H9 (cell line): ENCODE results near the gene FHIT. TPM values are rescaled to one million over a fixed set of nuclear protein-coding genes. Genes with fewer than 3 reads are reported as not detected.

Experiments used
- DNase-seq: peaks from one replicate; pipeline ENCODE4 v3.0.0-alpha.2; 2017
- H2AFZ ChIP-seq: one replicate; pipeline ENCODE4 v1.6.1; 2013; ENCODE audit warnings: mild to moderate bottlenecking, low read length, control low read depth, moderate library complexity
- H2AK5ac ChIP-seq: 2 replicates; pipeline ENCODE4 v1.6.1; 2013; ENCODE audit warnings: low read length, control low read depth, mixed read lengths; ENCODE audit not compliant: insufficient read length
- H2BK120ac ChIP-seq: one replicate; pipeline ENCODE4 v1.6.1; 2013; ENCODE audit warnings: low read depth, mild to moderate bottlenecking, low read length, control low read depth, inconsistent platforms; ENCODE audit not compliant: poor library complexity, severe bottlenecking
- H2BK12ac ChIP-seq: 2 replicates; pipeline ENCODE4 v1.6.1; 2013; ENCODE audit warnings: low read length, control low read depth, mixed read lengths, low read depth; ENCODE audit not compliant: insufficient read length
- H2BK15ac ChIP-seq: 2 replicates; pipeline ENCODE4 v1.6.1; 2013; ENCODE audit warnings: low read depth, low read length, control low read depth
- H2BK20ac ChIP-seq: one replicate; pipeline ENCODE4 v1.6.1; 2013; ENCODE audit warnings: low read depth, mild to moderate bottlenecking, low read length, control low read depth, inconsistent platforms; ENCODE audit not compliant: poor library complexity, severe bottlenecking
- H2BK5ac ChIP-seq: 2 replicates; pipeline ENCODE4 v1.6.1; 2013; ENCODE audit warnings: low read length, control low read depth, mixed read lengths; ENCODE audit not compliant: insufficient read length
- H3K14ac ChIP-seq: 2 replicates; pipeline ENCODE4 v1.6.1; 2013; ENCODE audit warnings: low read length, control low read depth; ENCODE audit not compliant: insufficient read depth
- H3K18ac ChIP-seq: 2 replicates; pipeline ENCODE4 v1.6.1; 2013; ENCODE audit warnings: low read depth, mild to moderate bottlenecking, mixed read lengths, low read length, control low read depth; ENCODE audit not compliant: insufficient read length
- H3K23ac ChIP-seq: 2 replicates; pipeline ENCODE4 v1.6.1; 2013; ENCODE audit warnings: low read length, control low read depth, mixed read lengths, low read depth; ENCODE audit not compliant: insufficient read length
- H3K23me2 ChIP-seq: 2 replicates; pipeline ENCODE4 v1.6.1; 2013; ENCODE audit warnings: low read depth, mild to moderate bottlenecking, mixed read lengths, low read length, control low read depth; ENCODE audit not compliant: insufficient read length, poor library complexity, severe bottlenecking
- H3K27ac ChIP-seq: 2 replicates; pipeline ENCODE4 v1.5.1; 2013; ENCODE audit warnings: low read length, control low read depth, mixed read lengths, low read depth; ENCODE audit not compliant: insufficient read length
- H3K27me3 ChIP-seq: 2 replicates; pipeline ENCODE4 v1.6.1; 2013; ENCODE audit warnings: low read length, control low read depth, inconsistent platforms; ENCODE audit not compliant: insufficient read depth
- H3K4ac ChIP-seq: 2 replicates; pipeline ENCODE4 v1.6.1; 2013; ENCODE audit warnings: low read depth, mild to moderate bottlenecking, control low read depth, inconsistent platforms, low read length, moderate library complexity
- H3K4me1 ChIP-seq: 2 replicates; pipeline ENCODE4 v1.6.1; 2013; ENCODE audit warnings: low read length, control low read depth, inconsistent platforms; ENCODE audit not compliant: insufficient read depth
- H3K4me2 ChIP-seq: 2 replicates; pipeline ENCODE4 v1.6.1; 2013; ENCODE audit warnings: low read length, control low read depth, mixed read lengths; ENCODE audit not compliant: insufficient read length, insufficient read depth
- H3K56ac ChIP-seq: 2 replicates; pipeline ENCODE4 v1.6.1; 2013; ENCODE audit warnings: low read depth, mild to moderate bottlenecking, mixed read lengths, low read length, control low read depth; ENCODE audit not compliant: insufficient read length
- H3K79me1 ChIP-seq: 2 replicates; pipeline ENCODE4 v1.6.1; 2013; ENCODE audit warnings: low read depth, mild to moderate bottlenecking, moderate library complexity, low read length, control low read depth, inconsistent platforms; ENCODE audit not compliant: insufficient read depth, poor library complexity, severe bottlenecking
- H3K79me2 ChIP-seq: 2 replicates; pipeline ENCODE4 v1.6.1; 2013; ENCODE audit warnings: low read length, control low read depth, inconsistent platforms; ENCODE audit not compliant: insufficient read depth
- H3K9ac ChIP-seq: 2 replicates; pipeline ENCODE4 v1.6.1; 2013; ENCODE audit warnings: low read length, control low read depth, mixed read lengths; ENCODE audit not compliant: insufficient read length; ENCODE audit errors: extremely low read depth
- H3K9me3 ChIP-seq: one replicate; pipeline ENCODE4 v1.6.1; 2013; ENCODE audit warnings: low read depth, low read length, inconsistent platforms; ENCODE audit not compliant: control insufficient read depth
- H3T11ph ChIP-seq: one replicate; pipeline ENCODE4 v1.6.1; 2013; ENCODE audit warnings: mild to moderate bottlenecking, low read length, control low read depth, inconsistent platforms
- H4K20me1 ChIP-seq: one replicate; pipeline ENCODE4 v1.6.1; 2013; ENCODE audit not compliant: control insufficient read depth, insufficient read length, insufficient read depth
- H4K5ac ChIP-seq: 2 replicates; pipeline ENCODE4 v1.6.1; 2013; ENCODE audit warnings: low read depth, mild to moderate bottlenecking, mixed read lengths, low read length, control low read depth; ENCODE audit not compliant: insufficient read length
- H4K8ac ChIP-seq: replicated peaks from 2 replicates; pipeline ENCODE4 v1.6.1; 2013; ENCODE audit warnings: low read length, control low read depth, mixed read lengths, low read depth; ENCODE audit not compliant: insufficient read length
- H4K91ac ChIP-seq: 2 replicates; pipeline ENCODE4 v1.6.1; 2013; ENCODE audit warnings: low read depth, mild to moderate bottlenecking, moderate library complexity, mixed read lengths, low read length, control low read depth; ENCODE audit not compliant: insufficient read length
- H3K27ac Mint-ChIP-seq, 3 experiments: 2 replicates in 2 of 3; 3 replicates in 1 of 3; pipeline ENCODE4 v1.8.0; 2020 to 2021; ENCODE audit warnings: mixed read lengths in 3 of 3, mild to moderate bottlenecking in 1 of 3, moderate library complexity in 1 of 3
- H3K27me3 Mint-ChIP-seq: 2 replicates; pipeline ENCODE4 v1.8.0; 2021; ENCODE audit warnings: low read depth, mild to moderate bottlenecking, moderate library complexity, mixed read lengths
- H3K36me3 Mint-ChIP-seq, 3 experiments: 2 replicates in 2 of 3; 3 replicates in 1 of 3; pipeline ENCODE4 v1.8.0; 2020 to 2021; ENCODE audit warnings: low read depth in 3 of 3, mixed read lengths in 3 of 3; ENCODE audit not compliant: insufficient read depth in 1 of 3
- H3K4me1 Mint-ChIP-seq, 2 experiments: 2 replicates each; pipeline ENCODE4 v1.8.0; 2020; ENCODE audit warnings: mixed read lengths in 2 of 2
- H3K4me3 Mint-ChIP-seq, 2 experiments: 2 replicates in 1 of 2; 3 replicates in 1 of 2; pipeline ENCODE4 v1.8.0; 2020 to 2021; ENCODE audit warnings: mild to moderate bottlenecking in 2 of 2, mixed read lengths in 2 of 2, moderate library complexity in 1 of 2
- H3K9me3 Mint-ChIP-seq, 2 experiments: 2 replicates in 1 of 2; 3 replicates in 1 of 2; pipeline ENCODE4 v1.8.0; 2020; ENCODE audit warnings: mild to moderate bottlenecking in 2 of 2, mixed read lengths in 2 of 2, moderate library complexity in 1 of 2
- WGBS: extraction: QIAGEN DNeasy Blood & Tissue Kit; methylation state at CpG from one replicate; pipeline ENCODE4 v1.1.7; 2013; ENCODE audit warnings: missing lambda C conversion rate, low lambda C conversion rate, mixed read lengths; ENCODE audit not compliant: insufficient read length; ENCODE audit errors: extremely low coverage; 5-methylcytosine and 5-hydroxymethylcytosine counted together
- total RNA-seq: library from RNA; stranded (reverse); gene quantifications from 2 replicates; pipeline ENCODE4 v1.2.1, GENCODE V29; 2021
- TF ChIP-seq, protein P1 (sequence below): fragments of 200-600 bp; sonication (generic); conservative IDR thresholded peaks from 3 replicates; pipeline ENCODE4 v1.8.0; 2021; ENCODE audit warnings: antibody characterized with exemption, mild to moderate bottlenecking

FHIT gene
- total RNA-seq, 1 experiment from 2014 or later, result 3.0 TPM

DNA sequence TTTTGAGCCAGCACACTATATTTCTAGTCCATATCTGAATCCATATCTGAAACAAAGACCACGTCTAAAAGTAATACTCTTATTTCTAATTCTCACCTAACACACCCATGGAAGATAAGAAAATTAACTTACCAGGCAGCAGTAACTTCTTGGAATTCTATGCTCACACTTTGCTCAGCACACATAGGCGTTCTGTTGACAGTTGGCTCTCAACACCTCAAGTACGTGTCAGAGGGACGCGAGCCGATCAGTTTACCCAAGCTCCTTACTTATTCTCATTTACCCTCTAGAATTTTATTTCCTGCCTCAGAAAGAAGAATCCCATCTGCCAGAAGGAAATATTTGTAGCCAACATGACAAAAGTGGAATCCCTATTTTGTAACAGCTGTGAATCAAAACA lies 911.9 kb downstream of the FHIT start:
- no peak overlapping the region for H3K9ac ChIP-seq
- H3T11ph ChIP-seq, result no peak overlapping the region
- H4K8ac ChIP-seq, result no peak overlapping the region
- H2AK5ac ChIP-seq, result no peak overlapping the region
- no peak overlapping the region for H2AFZ ChIP-seq
- no peaks in the 10 kb centered on the region for H4K20me1 ChIP-seq
- no peaks in the 10 kb centered on the region for H3K9me3 Mint-ChIP-seq
- H3K14ac ChIP-seq, result no peak overlapping the region
- no peak overlapping the region for H3K4ac ChIP-seq
- H3K27me3 Mint-ChIP-seq, result no peaks in the 10 kb centered on the region
- H3K56ac ChIP-seq, result no peak overlapping the region
- no peaks in the 10 kb centered on the region for H3K79me1 ChIP-seq
- H2BK20ac ChIP-seq, result no peak overlapping the region
- no peaks in the 10 kb centered on the region for H3K4me1 Mint-ChIP-seq
- H3K27me3 ChIP-seq, result no peaks in the 10 kb centered on the region
- no peak overlapping the region for H2BK12ac ChIP-seq
- H2BK120ac ChIP-seq, result no peak overlapping the region
- no peak overlapping the region for H2BK5ac ChIP-seq
- no peaks in the 10 kb centered on the region for H3K23me2 ChIP-seq
- no peaks in the 10 kb centered on the region for H3K36me3 Mint-ChIP-seq
- no peaks in the 10 kb centered on the region for H3K9me3 ChIP-seq
- H4K5ac ChIP-seq, result no peak overlapping the region
- no CpG with 5 or more reads among the region's 6 CpGs for WGBS
- no peak overlapping the region for H3K27ac Mint-ChIP-seq
- no peak overlapping the region for H2BK15ac ChIP-seq
- no peaks in the 10 kb centered on the region for H3K4me1 ChIP-seq
- no peak overlapping the region for H3K4me3 Mint-ChIP-seq
- H3K18ac ChIP-seq, result no peak overlapping the region
- H3K23ac ChIP-seq, result no peak overlapping the region
- H3K27ac ChIP-seq, result no peak overlapping the region
- TF ChIP-seq, protein P1, sequence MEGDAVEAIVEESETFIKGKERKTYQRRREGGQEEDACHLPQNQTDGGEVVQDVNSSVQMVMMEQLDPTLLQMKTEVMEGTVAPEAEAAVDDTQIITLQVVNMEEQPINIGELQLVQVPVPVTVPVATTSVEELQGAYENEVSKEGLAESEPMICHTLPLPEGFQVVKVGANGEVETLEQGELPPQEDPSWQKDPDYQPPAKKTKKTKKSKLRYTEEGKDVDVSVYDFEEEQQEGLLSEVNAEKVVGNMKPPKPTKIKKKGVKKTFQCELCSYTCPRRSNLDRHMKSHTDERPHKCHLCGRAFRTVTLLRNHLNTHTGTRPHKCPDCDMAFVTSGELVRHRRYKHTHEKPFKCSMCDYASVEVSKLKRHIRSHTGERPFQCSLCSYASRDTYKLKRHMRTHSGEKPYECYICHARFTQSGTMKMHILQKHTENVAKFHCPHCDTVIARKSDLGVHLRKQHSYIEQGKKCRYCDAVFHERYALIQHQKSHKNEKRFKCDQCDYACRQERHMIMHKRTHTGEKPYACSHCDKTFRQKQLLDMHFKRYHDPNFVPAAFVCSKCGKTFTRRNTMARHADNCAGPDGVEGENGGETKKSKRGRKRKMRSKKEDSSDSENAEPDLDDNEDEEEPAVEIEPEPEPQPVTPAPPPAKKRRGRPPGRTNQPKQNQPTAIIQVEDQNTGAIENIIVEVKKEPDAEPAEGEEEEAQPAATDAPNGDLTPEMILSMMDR, result no peak
- H4K91ac ChIP-seq, result no peak overlapping the region
- H3K79me2 ChIP-seq, result no peaks in the 10 kb centered on the region
- H3K4me2 ChIP-seq, result no peak overlapping the region
- DNase-seq, result no peak
